Keratinocyte (primary cell): ENCODE measurements around the gene MED17. TPM values are rescaled to one million over a fixed set of nuclear protein-coding genes. Genes with fewer than 3 reads are reported as not detected.

Experiments
- DNase-seq: peaks from one replicate; pipeline ENCODE4 v3.0.0-alpha.2; 2011; ENCODE audit warnings: low read depth, missing footprints, low spot score
- FAIRE-seq: peaks from 2 replicates; lab custom pipeline; 2011; peaks lifted over from hg19 to GRCh38; lab: Jason Lieb, UNC
- H2AFZ ChIP-seq: 2 replicates; pipeline ENCODE4 v1.6.0; 2012; ENCODE audit warnings: low read length, control low read depth, inconsistent platforms; ENCODE audit not compliant: control insufficient read depth
- H3K27ac ChIP-seq: 2 replicates; pipeline ENCODE4 v1.5.1; 2011; ENCODE audit warnings: low read length; ENCODE audit not compliant: control insufficient read depth, insufficient read depth
- H3K27me3 ChIP-seq: 3 replicates; pipeline ENCODE4 v1.6.0; 2011; ENCODE audit warnings: low read length; ENCODE audit not compliant: control insufficient read depth, insufficient read depth; ENCODE audit errors: extremely low read depth
- H3K36me3 ChIP-seq, 2 experiments: 2 replicates in 1 of 2; 3 replicates in 1 of 2; pipeline ENCODE4 v1.5.1; 2011; ENCODE audit warnings: low read length in 2 of 2, mild to moderate bottlenecking in 1 of 2; ENCODE audit not compliant: control insufficient read depth in 2 of 2, insufficient read depth in 2 of 2; ENCODE audit errors: extremely low read depth in 1 of 2
- H3K4me1 ChIP-seq: 3 replicates; pipeline ENCODE4 v1.5.1; 2011; ENCODE audit warnings: low read length; ENCODE audit not compliant: control insufficient read depth, insufficient read depth; ENCODE audit errors: extremely low read depth
- H3K4me2 ChIP-seq: 3 replicates; pipeline ENCODE4 v1.6.0; 2011; ENCODE audit warnings: low read depth, low read length; ENCODE audit not compliant: control insufficient read depth, insufficient read depth; ENCODE audit errors: extremely low read depth
- H3K4me3 ChIP-seq, 3 experiments: fragments of 200-600 bp in 1 of 3; sonication (generic) in 1 of 3; 2 replicates in 2 of 3; 3 replicates in 1 of 3; pipeline ENCODE4 v1.5.1; 2011 to 2016; ENCODE audit warnings: low read length in 3 of 3, mild to moderate bottlenecking in 3 of 3, control low read depth in 2 of 3, inconsistent platforms in 1 of 3, low read depth in 1 of 3, mixed read lengths in 1 of 3, mixed run types in 1 of 3, moderate library complexity in 1 of 3; ENCODE audit not compliant: control insufficient read depth in 2 of 3, insufficient read depth in 2 of 3; ENCODE audit errors: extremely low read depth in 1 of 3
- H3K79me2 ChIP-seq: 2 replicates; pipeline ENCODE4 v1.6.0; 2012; ENCODE audit warnings: low read length; ENCODE audit not compliant: control insufficient read depth, insufficient read depth
- H3K9ac ChIP-seq: 3 replicates; pipeline ENCODE4 v1.6.0; 2011; ENCODE audit warnings: low read length; ENCODE audit not compliant: control insufficient read depth, insufficient read depth; ENCODE audit errors: extremely low read depth
- H3K9me1 ChIP-seq: 3 replicates; pipeline ENCODE4 v1.6.0; 2011; ENCODE audit warnings: low read length; ENCODE audit not compliant: control insufficient read depth, insufficient read depth; ENCODE audit errors: extremely low read depth
- H3K9me3 ChIP-seq: 2 replicates; pipeline ENCODE4 v1.5.1; 2012; ENCODE audit warnings: low read depth, low read length; ENCODE audit not compliant: control insufficient read depth
- H4K20me1 ChIP-seq: 3 replicates; pipeline ENCODE4 v1.6.0; 2011; ENCODE audit warnings: low read length; ENCODE audit not compliant: control insufficient read depth, insufficient read depth; ENCODE audit errors: extremely low read depth
- EZH2 ChIP-seq: IDR thresholded peaks from one replicate; pipeline ENCODE4 v1.6.1; 2012; ENCODE audit warnings: inconsistent platforms, mild to moderate bottlenecking, low read length, moderate library complexity
- dilution Hi-C: fragments of 300-500 bp; cut with MboI; formaldehyde crosslinking; loops from one replicate; pipeline ENCODE4 v1.7.0; 2020; ENCODE audit warnings: low sequenced_read_pairs; ENCODE audit not compliant: extremely low pct_ligation_motif_present
- polyA plus RNA-seq, 5 experiments: library from polyadenylated mRNA; depleted of rRNA in 3 of 5; stranded (reverse) in 3 of 5; stranded (forward) in 1 of 5; unstranded in 1 of 5; fragments of >200 nt; gene quantifications; 1 replicate in 1 of 5; 2 replicates in 3 of 5; 3 replicates in 1 of 5; pipeline versions ENCODE4 v1.2.1 to v1.2.3, GENCODE V29; 2011 to 2012; ENCODE audit warnings: missing spikeins in 2 of 5, low read depth in 1 of 5, low replicate concordance in 1 of 5
- TF ChIP-seq, protein P1 (sequence below), 3 experiments: IDR thresholded peaks in 1 of 3; conservative IDR thresholded peaks in 1 of 3; optimal IDR thresholded peaks in 1 of 3; 2 replicates in 2 of 3; 3 replicates in 1 of 3; pipeline versions ENCODE3 to v1.5.1; 2011; ENCODE audit warnings: low read length in 3 of 3, mild to moderate bottlenecking in 3 of 3, moderate library complexity in 2 of 3, control low read depth in 1 of 3, inconsistent platforms in 1 of 3; ENCODE audit not compliant: insufficient read depth in 2 of 3; ENCODE audit errors: extremely low read depth in 1 of 3

MED17 gene
- polyA plus RNA-seq, 1 donor (not counting 4 experiments of a cell fraction or from before 2014, with no cell fraction given), result 25.1 TPM

DNA sequence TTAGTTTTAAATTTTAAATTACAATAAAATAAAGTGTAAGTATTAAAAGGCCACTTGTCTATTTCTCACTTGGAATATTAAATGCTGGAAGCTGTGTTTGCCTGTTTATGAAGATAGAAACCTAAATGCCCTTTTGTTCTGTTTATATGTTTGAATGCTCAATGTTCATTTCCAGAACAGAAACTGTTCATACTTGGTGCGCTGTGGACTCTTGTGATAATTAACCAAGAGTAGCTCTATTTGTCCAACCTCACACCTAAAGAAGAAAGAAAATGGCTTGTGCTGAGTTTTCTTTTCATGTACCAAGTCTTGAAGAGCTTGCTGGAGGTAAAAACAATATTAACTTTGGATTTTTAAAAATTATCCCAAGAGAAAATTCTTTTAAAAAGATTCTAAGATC, 37.0 kb upstream of the MED17 start:
- Histone ChIP-seq H3K9me3 (no peaks in the 10 kb centered on the region), H3K9ac (no peak overlapping the region), H3K27ac (no peak overlapping the region), H3K4me3 (no peak overlapping the region), H3K4me1 (no peaks in the 10 kb centered on the region), H4K20me1 (no peaks in the 10 kb centered on the region), H2AFZ (no peak overlapping the region), H3K4me2 (no peak overlapping the region), H3K79me2 (no peaks in the 10 kb centered on the region), H3K9me1 (no peaks in the 10 kb centered on the region), H3K27me3 (no peaks in the 10 kb centered on the region), H3K36me3 (no peaks in the 10 kb centered on the region)
- FAIRE-seq (no peak), DNase-seq (no peak)
- dilution Hi-C loops, result no loop called here
- no peak for TF ChIP-seq EZH2
- TF ChIP-seq, protein P1, sequence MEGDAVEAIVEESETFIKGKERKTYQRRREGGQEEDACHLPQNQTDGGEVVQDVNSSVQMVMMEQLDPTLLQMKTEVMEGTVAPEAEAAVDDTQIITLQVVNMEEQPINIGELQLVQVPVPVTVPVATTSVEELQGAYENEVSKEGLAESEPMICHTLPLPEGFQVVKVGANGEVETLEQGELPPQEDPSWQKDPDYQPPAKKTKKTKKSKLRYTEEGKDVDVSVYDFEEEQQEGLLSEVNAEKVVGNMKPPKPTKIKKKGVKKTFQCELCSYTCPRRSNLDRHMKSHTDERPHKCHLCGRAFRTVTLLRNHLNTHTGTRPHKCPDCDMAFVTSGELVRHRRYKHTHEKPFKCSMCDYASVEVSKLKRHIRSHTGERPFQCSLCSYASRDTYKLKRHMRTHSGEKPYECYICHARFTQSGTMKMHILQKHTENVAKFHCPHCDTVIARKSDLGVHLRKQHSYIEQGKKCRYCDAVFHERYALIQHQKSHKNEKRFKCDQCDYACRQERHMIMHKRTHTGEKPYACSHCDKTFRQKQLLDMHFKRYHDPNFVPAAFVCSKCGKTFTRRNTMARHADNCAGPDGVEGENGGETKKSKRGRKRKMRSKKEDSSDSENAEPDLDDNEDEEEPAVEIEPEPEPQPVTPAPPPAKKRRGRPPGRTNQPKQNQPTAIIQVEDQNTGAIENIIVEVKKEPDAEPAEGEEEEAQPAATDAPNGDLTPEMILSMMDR (optimal IDR thresholded peaks at IDR 0.05 in 1 of 3, IDR thresholded peaks at IDR 0.05 in 1 of 3, conservative IDR thresholded peaks at IDR 0.05 in 1 of 3; ENCODE audit: extremely low read depth in 1 of 3, insufficient read depth in 2 of 3, low read length in 3 of 3), result no peak

DNA sequence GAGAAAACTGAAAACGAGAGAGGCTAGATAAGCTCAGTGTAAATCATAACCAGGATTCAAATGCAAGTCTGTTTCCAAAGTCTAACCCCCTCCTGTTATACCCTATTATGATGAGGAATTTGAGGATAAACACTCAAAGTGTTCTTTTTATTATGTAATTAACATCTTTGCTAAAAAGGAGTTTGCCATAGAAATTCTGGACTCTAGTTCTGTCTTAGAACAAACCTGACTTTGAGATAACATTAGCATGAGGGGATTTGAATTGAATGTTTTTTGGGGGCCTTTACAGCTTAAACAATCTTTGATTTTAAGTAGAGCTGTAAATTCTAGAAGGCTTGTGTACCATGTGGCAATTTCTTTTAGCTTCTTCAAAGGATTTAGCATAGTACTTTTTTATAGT, 33.1 kb upstream of the MED17 start:
- Histone ChIP-seq H3K27ac (no peak overlapping the region), H4K20me1 (no peaks in the 10 kb centered on the region), H3K9ac (no peak overlapping the region), H3K27me3 (no peaks in the 10 kb centered on the region), H3K9me1 (no peaks in the 10 kb centered on the region), H3K4me3 (no peak overlapping the region), H3K36me3 (no peaks in the 10 kb centered on the region), H3K9me3 (no peaks in the 10 kb centered on the region), H3K4me2 (no peak overlapping the region), H3K4me1 (no peaks in the 10 kb centered on the region), H2AFZ (no peak overlapping the region), H3K79me2 (no peaks in the 10 kb centered on the region)
- no peak for DNase-seq
- no peak for FAIRE-seq
- TF ChIP-seq, protein P1 (optimal IDR thresholded peaks at IDR 0.05 in 1 of 3, IDR thresholded peaks at IDR 0.05 in 1 of 3, conservative IDR thresholded peaks at IDR 0.05 in 1 of 3; ENCODE audit: extremely low read depth in 1 of 3, insufficient read depth in 2 of 3, low read length in 3 of 3), result no peak
- TF ChIP-seq EZH2, result no peak
- dilution Hi-C loops, result no loop called here
